Osteoblast (primary cell): ENCODE measurements around the gene HIVEP2. TPM values are rescaled to one million over a fixed set of nuclear protein-coding genes. Genes with fewer than 3 reads are reported as not detected.

Experiments
- DNase-seq: peaks from one replicate; pipeline ENCODE4 v3.0.0; 2011; ENCODE audit warnings: low spot score, mixed read lengths; ENCODE audit not compliant: insufficient read length; ENCODE audit errors: missing footprints
- H2AFZ ChIP-seq: 2 replicates; pipeline ENCODE4 v1.6.0; 2011; ENCODE audit warnings: mild to moderate bottlenecking, low read length
- H3K27ac ChIP-seq: 2 replicates; pipeline ENCODE4 v1.5.1; 2011; ENCODE audit warnings: mild to moderate bottlenecking, low read depth, low read length, moderate library complexity
- H3K27me3 ChIP-seq: 2 replicates; pipeline ENCODE4 v1.6.0; 2012; ENCODE audit warnings: mild to moderate bottlenecking, control low read depth, inconsistent platforms, low read length, moderate library complexity; ENCODE audit not compliant: insufficient read depth
- H3K36me3 ChIP-seq: 2 replicates; pipeline ENCODE4 v1.5.1; 2011; ENCODE audit warnings: mild to moderate bottlenecking, low read length, control low read depth, moderate library complexity; ENCODE audit not compliant: insufficient read depth
- H3K4me1 ChIP-seq: 2 replicates; pipeline ENCODE4 v1.5.1; 2011; ENCODE audit warnings: mild to moderate bottlenecking, low read length, control low read depth, moderate library complexity; ENCODE audit not compliant: insufficient read depth
- H3K4me2 ChIP-seq: 2 replicates; pipeline ENCODE4 v1.6.0; 2011; ENCODE audit warnings: mild to moderate bottlenecking, low read length; ENCODE audit not compliant: insufficient read depth
- H3K4me3 ChIP-seq: fragments of 200-600 bp; sonication (generic); 3 replicates; pipeline ENCODE4 v1.5.1; 2012; ENCODE audit warnings: mild to moderate bottlenecking, low read length, inconsistent platforms; ENCODE audit not compliant: insufficient read depth
- H3K79me2 ChIP-seq: 2 replicates; pipeline ENCODE4 v1.6.0; 2012; ENCODE audit warnings: mild to moderate bottlenecking, low read length, control low read depth, inconsistent platforms; ENCODE audit not compliant: insufficient read depth
- H3K9me3 ChIP-seq: 2 replicates; pipeline ENCODE4 v1.5.1; 2011; ENCODE audit warnings: low read depth, low read length, control low read depth
- H4K20me1 ChIP-seq: 2 replicates; pipeline ENCODE4 v1.6.0; 2012; ENCODE audit warnings: mild to moderate bottlenecking, low read length, control low read depth; ENCODE audit not compliant: insufficient read depth
- CTCF ChIP-seq: IDR thresholded peaks from 2 replicates; pipeline ENCODE4 v1.5.1; 2011; ENCODE audit warnings: mild to moderate bottlenecking, low read depth, low read length, moderate library complexity; ENCODE audit errors: extremely low read depth
- total RNA-seq: library from RNA; depleted of rRNA; stranded (reverse); fragments of >200 nt; gene quantifications from 2 replicates; pipeline ENCODE4 v1.2.3, GENCODE V29; 2012

Gene HIVEP2
- total RNA-seq, 1 donor, result 30.4 TPM

GRCh38 chr6:142901611-142902010, 43.4 kb downstream of the HIVEP2 start:
- H3K27me3 ChIP-seq, result no peaks in the 10 kb centered on the region
- H3K4me2 ChIP-seq, result no peak overlapping the region
- H3K4me1 ChIP-seq, result peaks cover 55% of the 10 kb centered on the region
- no peaks in the 10 kb centered on the region for H3K36me3 ChIP-seq
- H3K79me2 ChIP-seq, result peaks cover 68% of the 10 kb centered on the region
- no peaks in the 10 kb centered on the region for H4K20me1 ChIP-seq
- DNase-seq, result no peak
- H3K9me3 ChIP-seq, result no peaks in the 10 kb centered on the region
- no peak overlapping the region for H3K4me3 ChIP-seq
- peak overlapping the region; percentile 97 for H3K27ac ChIP-seq
- no peak for TF ChIP-seq CTCF
- H2AFZ ChIP-seq, result no peak overlapping the region

- peaks cover 55% of the 10 kb centered on the region for H3K4me1 ChIP-seq
- TF ChIP-seq CTCF, result no peak
- peak overlapping the region; percentile 53 for H3K4me3 ChIP-seq
- H4K20me1 ChIP-seq, result no peaks in the 10 kb centered on the region
- peak overlapping the region; percentile 79 for H3K4me2 ChIP-seq
- H3K27ac ChIP-seq, result peak overlapping the region; percentile 80
- H3K9me3 ChIP-seq, result no peaks in the 10 kb centered on the region
- H3K27me3 ChIP-seq, result no peaks in the 10 kb centered on the region
- H3K36me3 ChIP-seq, result no peaks in the 10 kb centered on the region
- H3K79me2 ChIP-seq, result peaks cover 71% of the 10 kb centered on the region
- H2AFZ ChIP-seq, result peak overlapping the region; percentile 71
- no peak for DNase-seq
Measured at GRCh38 chr6:142900227-142900971, 44.6 kb downstream of the HIVEP2 start.

- H3K36me3 ChIP-seq, result no peaks in the 10 kb centered on the region
- no peak overlapping the region for H3K4me3 ChIP-seq
- no peaks in the 10 kb centered on the region for H3K9me3 ChIP-seq
- no peaks in the 10 kb centered on the region for H3K27me3 ChIP-seq
- peak overlapping the region; percentile 80 for H3K27ac ChIP-seq
- TF ChIP-seq CTCF, result no peak
- no peaks in the 10 kb centered on the region for H4K20me1 ChIP-seq
- no peak overlapping the region for H3K4me2 ChIP-seq
- H2AFZ ChIP-seq, result no peak overlapping the region
- H3K4me1 ChIP-seq, result peaks cover 52% of the 10 kb centered on the region
- no peak for DNase-seq
- peaks cover 61% of the 10 kb centered on the region for H3K79me2 ChIP-seq
Measured at GRCh38 chr6:142898927-142899895, 45.8 kb downstream of the HIVEP2 start.

- Histone ChIP-seq H3K27ac (no peak overlapping the region), H4K20me1 (no peaks in the 10 kb centered on the region), H3K4me3 (no peak overlapping the region), H3K9me3 (no peaks in the 10 kb centered on the region), H3K36me3 (no peaks in the 10 kb centered on the region), H3K4me2 (no peak overlapping the region), H2AFZ (no peak overlapping the region), H3K79me2 (peaks cover 62% of the 10 kb centered on the region), H3K27me3 (no peaks in the 10 kb centered on the region), H3K4me1 (peaks cover 38% of the 10 kb centered on the region)
- no peak for DNase-seq
- TF ChIP-seq CTCF, result no peak
Measured at GRCh38 chr6:142897659-142898058, 47.3 kb downstream of the HIVEP2 start.
